PC-9 (cell line): ENCODE results near the gene FTO.

Experiments
- CTCF ChIP-seq: fragments of 200-600 bp; sonication (generic); conservative IDR thresholded peaks from 2 replicates; pipeline ENCODE4 v1.6.1; 2017; ENCODE audit warnings: mixed run types, antibody characterized with exemption, mild to moderate bottlenecking, moderate library complexity
- EZH2 ChIP-seq: fragments of 200-600 bp; sonication (generic); IDR thresholded peaks from 2 replicates; pipeline ENCODE4 v1.8.0; 2017; ENCODE audit warnings: antibody characterized with exemption, low read depth

- no peak for TF ChIP-seq CTCF
- no peak for TF ChIP-seq EZH2
These were observed 13.6 kb downstream of the FTO start for GRCh38 chr16:53717577-53717976.
